H9 (cell line): ENCODE measurements around the gene TSEN15. TPM values are rescaled to one million over a fixed set of nuclear protein-coding genes. Genes with fewer than 3 reads are reported as not detected.
A peak's percentile ranks its signal among the peaks of the same experiment; 100 is the strongest.

ENCODE experiments used
- DNase-seq: peaks from one replicate; pipeline ENCODE4 v3.0.0-alpha.2; 2017
- H2AFZ ChIP-seq: one replicate; pipeline ENCODE4 v1.6.1; 2013; ENCODE audit warnings: mild to moderate bottlenecking, low read length, control low read depth, moderate library complexity
- H2AK5ac ChIP-seq: 2 replicates; pipeline ENCODE4 v1.6.1; 2013; ENCODE audit warnings: low read length, control low read depth, mixed read lengths; ENCODE audit not compliant: insufficient read length
- H2BK120ac ChIP-seq: one replicate; pipeline ENCODE4 v1.6.1; 2013; ENCODE audit warnings: low read depth, mild to moderate bottlenecking, low read length, control low read depth, inconsistent platforms; ENCODE audit not compliant: poor library complexity, severe bottlenecking
- H2BK12ac ChIP-seq: 2 replicates; pipeline ENCODE4 v1.6.1; 2013; ENCODE audit warnings: low read length, control low read depth, mixed read lengths, low read depth; ENCODE audit not compliant: insufficient read length
- H2BK15ac ChIP-seq: 2 replicates; pipeline ENCODE4 v1.6.1; 2013; ENCODE audit warnings: low read depth, low read length, control low read depth
- H2BK20ac ChIP-seq: one replicate; pipeline ENCODE4 v1.6.1; 2013; ENCODE audit warnings: low read depth, mild to moderate bottlenecking, low read length, control low read depth, inconsistent platforms; ENCODE audit not compliant: poor library complexity, severe bottlenecking
- H2BK5ac ChIP-seq: 2 replicates; pipeline ENCODE4 v1.6.1; 2013; ENCODE audit warnings: low read length, control low read depth, mixed read lengths; ENCODE audit not compliant: insufficient read length
- H3K14ac ChIP-seq: 2 replicates; pipeline ENCODE4 v1.6.1; 2013; ENCODE audit warnings: low read length, control low read depth; ENCODE audit not compliant: insufficient read depth
- H3K18ac ChIP-seq: 2 replicates; pipeline ENCODE4 v1.6.1; 2013; ENCODE audit warnings: low read depth, mild to moderate bottlenecking, mixed read lengths, low read length, control low read depth; ENCODE audit not compliant: insufficient read length
- H3K23ac ChIP-seq: 2 replicates; pipeline ENCODE4 v1.6.1; 2013; ENCODE audit warnings: low read length, control low read depth, mixed read lengths, low read depth; ENCODE audit not compliant: insufficient read length
- H3K23me2 ChIP-seq: 2 replicates; pipeline ENCODE4 v1.6.1; 2013; ENCODE audit warnings: low read depth, mild to moderate bottlenecking, mixed read lengths, low read length, control low read depth; ENCODE audit not compliant: insufficient read length, poor library complexity, severe bottlenecking
- H3K27ac ChIP-seq: 2 replicates; pipeline ENCODE4 v1.5.1; 2013; ENCODE audit warnings: low read length, control low read depth, mixed read lengths, low read depth; ENCODE audit not compliant: insufficient read length
- H3K27me3 ChIP-seq: 2 replicates; pipeline ENCODE4 v1.6.1; 2013; ENCODE audit warnings: low read length, control low read depth, inconsistent platforms; ENCODE audit not compliant: insufficient read depth
- H3K4ac ChIP-seq: 2 replicates; pipeline ENCODE4 v1.6.1; 2013; ENCODE audit warnings: low read depth, mild to moderate bottlenecking, control low read depth, inconsistent platforms, low read length, moderate library complexity
- H3K4me1 ChIP-seq: 2 replicates; pipeline ENCODE4 v1.6.1; 2013; ENCODE audit warnings: low read length, control low read depth, inconsistent platforms; ENCODE audit not compliant: insufficient read depth
- H3K4me2 ChIP-seq: 2 replicates; pipeline ENCODE4 v1.6.1; 2013; ENCODE audit warnings: low read length, control low read depth, mixed read lengths; ENCODE audit not compliant: insufficient read length, insufficient read depth
- H3K56ac ChIP-seq: 2 replicates; pipeline ENCODE4 v1.6.1; 2013; ENCODE audit warnings: low read depth, mild to moderate bottlenecking, mixed read lengths, low read length, control low read depth; ENCODE audit not compliant: insufficient read length
- H3K79me1 ChIP-seq: 2 replicates; pipeline ENCODE4 v1.6.1; 2013; ENCODE audit warnings: low read depth, mild to moderate bottlenecking, moderate library complexity, low read length, control low read depth, inconsistent platforms; ENCODE audit not compliant: insufficient read depth, poor library complexity, severe bottlenecking
- H3K79me2 ChIP-seq: 2 replicates; pipeline ENCODE4 v1.6.1; 2013; ENCODE audit warnings: low read length, control low read depth, inconsistent platforms; ENCODE audit not compliant: insufficient read depth
- H3K9ac ChIP-seq: 2 replicates; pipeline ENCODE4 v1.6.1; 2013; ENCODE audit warnings: low read length, control low read depth, mixed read lengths; ENCODE audit not compliant: insufficient read length; ENCODE audit errors: extremely low read depth
- H3K9me3 ChIP-seq: one replicate; pipeline ENCODE4 v1.6.1; 2013; ENCODE audit warnings: low read depth, low read length, inconsistent platforms; ENCODE audit not compliant: control insufficient read depth
- H3T11ph ChIP-seq: one replicate; pipeline ENCODE4 v1.6.1; 2013; ENCODE audit warnings: mild to moderate bottlenecking, low read length, control low read depth, inconsistent platforms
- H4K20me1 ChIP-seq: one replicate; pipeline ENCODE4 v1.6.1; 2013; ENCODE audit not compliant: control insufficient read depth, insufficient read length, insufficient read depth
- H4K5ac ChIP-seq: 2 replicates; pipeline ENCODE4 v1.6.1; 2013; ENCODE audit warnings: low read depth, mild to moderate bottlenecking, mixed read lengths, low read length, control low read depth; ENCODE audit not compliant: insufficient read length
- H4K8ac ChIP-seq: replicated peaks from 2 replicates; pipeline ENCODE4 v1.6.1; 2013; ENCODE audit warnings: low read length, control low read depth, mixed read lengths, low read depth; ENCODE audit not compliant: insufficient read length
- H4K91ac ChIP-seq: 2 replicates; pipeline ENCODE4 v1.6.1; 2013; ENCODE audit warnings: low read depth, mild to moderate bottlenecking, moderate library complexity, mixed read lengths, low read length, control low read depth; ENCODE audit not compliant: insufficient read length
- H3K27ac Mint-ChIP-seq, 3 experiments: 2 replicates in 2 of 3; 3 replicates in 1 of 3; pipeline ENCODE4 v1.8.0; 2020 to 2021; ENCODE audit warnings: mixed read lengths in 3 of 3, mild to moderate bottlenecking in 1 of 3, moderate library complexity in 1 of 3
- H3K27me3 Mint-ChIP-seq: 2 replicates; pipeline ENCODE4 v1.8.0; 2021; ENCODE audit warnings: low read depth, mild to moderate bottlenecking, moderate library complexity, mixed read lengths
- H3K36me3 Mint-ChIP-seq, 3 experiments: 2 replicates in 2 of 3; 3 replicates in 1 of 3; pipeline ENCODE4 v1.8.0; 2020 to 2021; ENCODE audit warnings: low read depth in 3 of 3, mixed read lengths in 3 of 3; ENCODE audit not compliant: insufficient read depth in 1 of 3
- H3K4me1 Mint-ChIP-seq, 2 experiments: 2 replicates each; pipeline ENCODE4 v1.8.0; 2020; ENCODE audit warnings: mixed read lengths in 2 of 2
- H3K4me3 Mint-ChIP-seq, 2 experiments: 2 replicates in 1 of 2; 3 replicates in 1 of 2; pipeline ENCODE4 v1.8.0; 2020 to 2021; ENCODE audit warnings: mild to moderate bottlenecking in 2 of 2, mixed read lengths in 2 of 2, moderate library complexity in 1 of 2
- H3K9me3 Mint-ChIP-seq, 2 experiments: 2 replicates in 1 of 2; 3 replicates in 1 of 2; pipeline ENCODE4 v1.8.0; 2020; ENCODE audit warnings: mild to moderate bottlenecking in 2 of 2, mixed read lengths in 2 of 2, moderate library complexity in 1 of 2
- WGBS: extraction: QIAGEN DNeasy Blood & Tissue Kit; methylation state at CpG from one replicate; pipeline ENCODE4 v1.1.7; 2013; ENCODE audit warnings: missing lambda C conversion rate, low lambda C conversion rate, mixed read lengths; ENCODE audit not compliant: insufficient read length; ENCODE audit errors: extremely low coverage; 5-methylcytosine and 5-hydroxymethylcytosine counted together
- total RNA-seq: library from RNA; stranded (reverse); gene quantifications from 2 replicates; pipeline ENCODE4 v1.2.1, GENCODE V29; 2021
- TF ChIP-seq, protein P1 (sequence below): fragments of 200-600 bp; sonication (generic); conservative IDR thresholded peaks from 3 replicates; pipeline ENCODE4 v1.8.0; 2021; ENCODE audit warnings: antibody characterized with exemption, mild to moderate bottlenecking

Gene TSEN15
- total RNA-seq, 1 experiment from 2014 or later = 21.9 TPM

DNA sequence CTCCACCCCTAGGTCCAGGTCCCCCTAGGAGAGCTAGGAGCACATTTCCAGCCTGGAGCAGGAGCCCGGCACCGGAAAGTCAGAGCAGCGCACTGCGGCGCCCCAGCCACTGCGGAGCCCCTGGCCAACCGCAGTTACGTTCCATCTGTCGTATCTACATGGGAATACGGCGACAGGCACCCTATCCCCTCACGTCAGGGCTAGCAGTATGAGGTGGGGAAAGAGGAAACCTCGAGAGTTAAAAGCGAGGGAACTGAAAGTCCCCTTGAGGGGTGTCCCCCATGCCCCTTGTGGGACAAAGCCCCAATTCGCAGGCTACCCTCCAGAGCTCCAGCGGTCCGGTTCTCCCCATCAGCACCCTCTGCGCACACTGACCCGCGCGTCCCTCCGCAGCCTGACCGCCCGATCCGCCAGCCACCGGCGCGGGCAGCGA is 15.0 kb upstream of the TSEN15 start:
- Histone ChIP-seq H3T11ph (no peak overlapping the region), H4K20me1 (no peaks in the 10 kb centered on the region)

More for the DNA sequence above, 15.0 kb upstream of the TSEN15 start:
- H3K23ac ChIP-seq = no peak overlapping the region
- H3K4me2 ChIP-seq = peak overlapping the region; percentile 74
- H3K14ac ChIP-seq = no peak overlapping the region
- H3K79me1 ChIP-seq = no peaks in the 10 kb centered on the region
- Mint-ChIP-seq H3K4me3 (peak overlapping the region; percentile 56 to 77), H3K36me3 (no peaks in the 10 kb centered on the region; a peak in 1 of 7 replicates), H3K4me1 (peaks cover 16 to 18% of the 10 kb centered on the region in 2 experiments), H3K9me3 (no peaks in the 10 kb centered on the region; a peak in 1 of 5 replicates), H3K27me3 (peaks cover 86% of the 10 kb centered on the region), H3K27ac (no peak overlapping the region)
- peaks cover 18% of the 10 kb centered on the region for H3K23me2 ChIP-seq
- no peak overlapping the region for H2BK20ac ChIP-seq
- DNase-seq = peak; percentile 71
- TF ChIP-seq, protein P1, sequence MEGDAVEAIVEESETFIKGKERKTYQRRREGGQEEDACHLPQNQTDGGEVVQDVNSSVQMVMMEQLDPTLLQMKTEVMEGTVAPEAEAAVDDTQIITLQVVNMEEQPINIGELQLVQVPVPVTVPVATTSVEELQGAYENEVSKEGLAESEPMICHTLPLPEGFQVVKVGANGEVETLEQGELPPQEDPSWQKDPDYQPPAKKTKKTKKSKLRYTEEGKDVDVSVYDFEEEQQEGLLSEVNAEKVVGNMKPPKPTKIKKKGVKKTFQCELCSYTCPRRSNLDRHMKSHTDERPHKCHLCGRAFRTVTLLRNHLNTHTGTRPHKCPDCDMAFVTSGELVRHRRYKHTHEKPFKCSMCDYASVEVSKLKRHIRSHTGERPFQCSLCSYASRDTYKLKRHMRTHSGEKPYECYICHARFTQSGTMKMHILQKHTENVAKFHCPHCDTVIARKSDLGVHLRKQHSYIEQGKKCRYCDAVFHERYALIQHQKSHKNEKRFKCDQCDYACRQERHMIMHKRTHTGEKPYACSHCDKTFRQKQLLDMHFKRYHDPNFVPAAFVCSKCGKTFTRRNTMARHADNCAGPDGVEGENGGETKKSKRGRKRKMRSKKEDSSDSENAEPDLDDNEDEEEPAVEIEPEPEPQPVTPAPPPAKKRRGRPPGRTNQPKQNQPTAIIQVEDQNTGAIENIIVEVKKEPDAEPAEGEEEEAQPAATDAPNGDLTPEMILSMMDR = no peak
- no peak overlapping the region for H2BK15ac ChIP-seq
- H2AK5ac ChIP-seq = no peak overlapping the region
- H3K27ac ChIP-seq = no peak overlapping the region
- H4K91ac ChIP-seq = no peak overlapping the region
- no peaks in the 10 kb centered on the region; the same call in 1 of the 2 replicates for H3K4me1 ChIP-seq
- H3K4ac ChIP-seq = no peak overlapping the region
- no peaks in the 10 kb centered on the region for H3K9me3 ChIP-seq
- no peaks in the 10 kb centered on the region for H3K79me2 ChIP-seq
- no peak overlapping the region for H2BK120ac ChIP-seq
- no peak overlapping the region for H3K9ac ChIP-seq
- no peak overlapping the region for H4K8ac ChIP-seq
- H4K5ac ChIP-seq = no peak overlapping the region
- whole genome bisulfite sequencing = no CpG with 5 or more reads among the region's 29 CpGs
- H3K18ac ChIP-seq = no peak overlapping the region
- H2AFZ ChIP-seq = no peak overlapping the region
- H3K27me3 ChIP-seq = peaks cover 17% of the 10 kb centered on the region; the same call in 1 of the 2 replicates
- no peak overlapping the region for H2BK5ac ChIP-seq
- no peak overlapping the region for H3K56ac ChIP-seq
- no peak overlapping the region for H2BK12ac ChIP-seq
